ENCODE results near the gene PALB2. TPM values are rescaled to one million over a fixed set of nuclear protein-coding genes. Genes with fewer than 3 reads are reported as not detected.

The PALB2 gene
- total and polyA plus RNA-seq, 2 of the 8 experiments (the other 6 are each of a cell fraction or from before 2014, with no cell fraction given) = 12.5 to 33.1 TPM

GRCh38 chr16:23594186-23594585 is 46.9 kb downstream of the PALB2 start:
- Histone ChIP-seq H3K4me1 (replicated peaks in 1 of 4; ENCODE audit: control insufficient read depth in 3 of 4, insufficient read depth in 4 of 4, low read length in 3 of 4) (peaks cover 2 to 7% (median 3%) of the 10 kb centered on the region in 4 experiments; a peak in 4 of 7 replicates), H3K18ac (ENCODE audit: extremely low read depth, low read length) (no peak overlapping the region), H3K4ac (replicated peaks; ENCODE audit: insufficient read length, low read depth, low read length) (no peak overlapping the region), H2BK12ac (ENCODE audit: low read depth, low read length) (no peak overlapping the region), H3K23me2 (ENCODE audit: low read depth, low read length) (peaks cover 6% of the 10 kb centered on the region), H3K79me1 (ENCODE audit: low read depth, low read length) (peaks cover 12% of the 10 kb centered on the region), H4K8ac (ENCODE audit: extremely low read depth, insufficient read depth, low read length) (no peak overlapping the region), H4K91ac (replicated peaks; ENCODE audit: insufficient read length, low read length) (no peak overlapping the region), H2BK5ac (ENCODE audit: low read depth, low read length) (no peak overlapping the region), H2BK120ac (replicated peaks; ENCODE audit: low read depth, low read length) (no peak overlapping the region), H3K27me3 (replicated peaks in 1 of 4; ENCODE audit: control insufficient read depth in 3 of 4, extremely low read depth in 1 of 4, insufficient read depth in 3 of 4, low read length in 3 of 4) (no peaks in the 10 kb centered on the region), H3K9ac (replicated peaks in 1 of 4; ENCODE audit: extremely low read depth in 1 of 4, low read depth in 3 of 4, low read length in 3 of 4) (no peak overlapping the region), H2BK20ac (ENCODE audit: low read length) (no peak overlapping the region), H4K5ac (ENCODE audit: insufficient read length, low read depth, low read length) (no peak overlapping the region), H3K4me2 (ENCODE audit: insufficient read depth in 1 of 2, low read depth in 2 of 2, low read length in 2 of 2) (no peak overlapping the region; a peak in 1 of 4 replicates), H3K9me3 (ENCODE audit: insufficient read depth in 2 of 2, low read depth in 1 of 2, low read length in 1 of 2) (no peaks in the 10 kb centered on the region), H3K23ac (ENCODE audit: insufficient read length) (no peak overlapping the region), H2AFZ (ENCODE audit: low read length) (no peak overlapping the region), H3K4me3 (ENCODE audit: extremely low read depth in 1 of 4, insufficient read depth in 2 of 4, low read depth in 3 of 4, low read length in 4 of 4) (no peak overlapping the region), H3K27ac (ENCODE audit: low read depth, low read length) (no peak overlapping the region), H3K14ac (ENCODE audit: insufficient read length) (no peak overlapping the region), H2AK5ac (ENCODE audit: low read depth, low read length) (no peak overlapping the region), H3K79me2 (ENCODE audit: control insufficient read depth in 1 of 2, insufficient read depth in 2 of 2, low read length in 2 of 2) (peaks cover 34 to 66% of the 10 kb centered on the region in 2 experiments), H2BK15ac (ENCODE audit: low read length) (no peak overlapping the region), H3K36me3 (ENCODE audit: control insufficient read depth in 2 of 4, insufficient read depth in 4 of 4, low read length in 3 of 4) (peaks cover 12 to 37% (median 29%) of the 10 kb centered on the region in 4 experiments), H4K20me1 (replicated peaks in 1 of 2; ENCODE audit: control insufficient read depth in 1 of 2, insufficient read depth in 2 of 2, low read length in 2 of 2) (peaks cover 3 to 9% of the 10 kb centered on the region in 2 experiments), H3K56ac (replicated peaks; ENCODE audit: insufficient read length, low read depth, low read length) (no peak overlapping the region)
- ChIA-PET POLR2A (ENCODE audit: partially characterized antibody) (interaction anchor here (1.0 to 2.6 kb wide), 2 partner anchors 12 to 32 kb away, joined by 3 to 7 read pairs; no protein-coding TSS in a partner anchor), CTCF (ENCODE audit: partially characterized antibody) (no interaction called here)
- FAIRE-seq (no peak), DNase-seq (ENCODE audit: low read depth in 1 of 2, low spot score in 2 of 2) (no peak)
- WGBS, 2 experiments (ENCODE audit: extremely low coverage in 1 of 2, insufficient coverage in 1 of 2, insufficient read length in 1 of 2, insufficient replicate concordance in 2 of 2, low coverage in 1 of 2, low lambda C conversion rate in 2 of 2, missing lambda C conversion rate in 1 of 2) = 99% methylated on average over 12 of the region's 12 CpGs; no CpG with 5 or more reads in 1 of the 2 experiments
- no peak for TF ChIP-seq ATF2 (IDR thresholded peaks at IDR 0.05; ENCODE audit: low read length)
- no peak for TF ChIP-seq SP2 (IDR thresholded peaks at IDR 0.05; ENCODE audit: low read length)
- TF ChIP-seq FOSL1 (IDR thresholded peaks at IDR 0.05; ENCODE audit: insufficient read depth, low read depth, low read length) = no peak
- no peak for TF ChIP-seq SIN3A (conservative IDR thresholded peaks at IDR 0.05 in 1 of 2, IDR thresholded peaks at IDR 0.05 in 1 of 2; ENCODE audit: low read depth in 1 of 2, low read length in 2 of 2)
- TF ChIP-seq NANOG (IDR thresholded peaks at IDR 0.05; ENCODE audit: insufficient read depth, low read depth, low read length, poor library complexity, severe bottlenecking) = no peak
- no peak for TF ChIP-seq ATF3 (IDR thresholded peaks at IDR 0.05; ENCODE audit: insufficient read depth, low read depth, low read length)

All from H1 (cell line).